ENCODE data around the gene APRT. TPM values are rescaled to one million over a fixed set of nuclear protein-coding genes. Genes with fewer than 3 reads are reported as not detected.
A peak's percentile ranks its signal among the peaks of the same experiment; 100 is the strongest.

Gene APRT
- total and polyA plus RNA-seq, 9 of the 15 experiments (the other 6 are each of a cell fraction or from before 2014, with no cell fraction given), result 41.7 to 409 (median 146) TPM

DNA sequence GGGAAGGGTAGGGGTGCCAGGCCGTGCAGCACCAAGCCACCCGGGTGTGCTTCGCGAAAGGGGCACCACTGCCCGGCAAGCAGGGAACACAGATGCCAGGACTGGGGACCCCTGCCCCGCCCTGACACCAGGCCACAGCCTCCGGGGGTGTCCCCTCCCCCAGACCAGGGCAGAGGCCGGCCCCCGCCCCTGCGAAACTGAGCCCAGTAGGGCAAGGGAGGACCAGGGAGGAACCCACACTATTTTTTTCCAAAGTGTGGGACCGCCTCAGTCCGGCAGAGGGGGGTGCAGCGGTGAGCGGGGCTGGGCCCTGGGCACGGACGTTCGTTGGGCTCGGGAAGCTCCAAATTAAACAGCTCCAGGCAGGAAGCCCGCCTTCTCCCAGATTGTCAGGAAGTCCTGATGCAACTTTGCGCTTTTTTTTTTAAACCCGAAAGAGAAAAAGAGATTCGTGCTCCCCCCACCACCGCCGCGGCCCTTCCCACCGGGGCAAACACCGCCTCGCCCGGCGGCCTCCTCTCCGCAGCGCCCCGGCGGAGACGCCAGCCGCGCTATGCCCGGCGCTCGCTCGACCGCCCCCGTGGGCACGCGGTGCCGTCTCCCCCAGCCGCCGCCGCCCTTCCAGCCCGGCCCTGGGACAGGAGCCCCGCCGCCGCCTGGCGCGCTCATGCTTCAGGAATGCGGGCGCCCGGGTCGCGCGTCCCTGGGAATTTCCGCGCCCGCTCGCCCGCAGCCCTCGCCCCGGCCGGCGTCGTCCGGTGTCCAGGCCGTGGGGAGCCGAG lies 27.5 kb downstream of the APRT start (continued):
- TF ChIP-seq, protein P1, sequence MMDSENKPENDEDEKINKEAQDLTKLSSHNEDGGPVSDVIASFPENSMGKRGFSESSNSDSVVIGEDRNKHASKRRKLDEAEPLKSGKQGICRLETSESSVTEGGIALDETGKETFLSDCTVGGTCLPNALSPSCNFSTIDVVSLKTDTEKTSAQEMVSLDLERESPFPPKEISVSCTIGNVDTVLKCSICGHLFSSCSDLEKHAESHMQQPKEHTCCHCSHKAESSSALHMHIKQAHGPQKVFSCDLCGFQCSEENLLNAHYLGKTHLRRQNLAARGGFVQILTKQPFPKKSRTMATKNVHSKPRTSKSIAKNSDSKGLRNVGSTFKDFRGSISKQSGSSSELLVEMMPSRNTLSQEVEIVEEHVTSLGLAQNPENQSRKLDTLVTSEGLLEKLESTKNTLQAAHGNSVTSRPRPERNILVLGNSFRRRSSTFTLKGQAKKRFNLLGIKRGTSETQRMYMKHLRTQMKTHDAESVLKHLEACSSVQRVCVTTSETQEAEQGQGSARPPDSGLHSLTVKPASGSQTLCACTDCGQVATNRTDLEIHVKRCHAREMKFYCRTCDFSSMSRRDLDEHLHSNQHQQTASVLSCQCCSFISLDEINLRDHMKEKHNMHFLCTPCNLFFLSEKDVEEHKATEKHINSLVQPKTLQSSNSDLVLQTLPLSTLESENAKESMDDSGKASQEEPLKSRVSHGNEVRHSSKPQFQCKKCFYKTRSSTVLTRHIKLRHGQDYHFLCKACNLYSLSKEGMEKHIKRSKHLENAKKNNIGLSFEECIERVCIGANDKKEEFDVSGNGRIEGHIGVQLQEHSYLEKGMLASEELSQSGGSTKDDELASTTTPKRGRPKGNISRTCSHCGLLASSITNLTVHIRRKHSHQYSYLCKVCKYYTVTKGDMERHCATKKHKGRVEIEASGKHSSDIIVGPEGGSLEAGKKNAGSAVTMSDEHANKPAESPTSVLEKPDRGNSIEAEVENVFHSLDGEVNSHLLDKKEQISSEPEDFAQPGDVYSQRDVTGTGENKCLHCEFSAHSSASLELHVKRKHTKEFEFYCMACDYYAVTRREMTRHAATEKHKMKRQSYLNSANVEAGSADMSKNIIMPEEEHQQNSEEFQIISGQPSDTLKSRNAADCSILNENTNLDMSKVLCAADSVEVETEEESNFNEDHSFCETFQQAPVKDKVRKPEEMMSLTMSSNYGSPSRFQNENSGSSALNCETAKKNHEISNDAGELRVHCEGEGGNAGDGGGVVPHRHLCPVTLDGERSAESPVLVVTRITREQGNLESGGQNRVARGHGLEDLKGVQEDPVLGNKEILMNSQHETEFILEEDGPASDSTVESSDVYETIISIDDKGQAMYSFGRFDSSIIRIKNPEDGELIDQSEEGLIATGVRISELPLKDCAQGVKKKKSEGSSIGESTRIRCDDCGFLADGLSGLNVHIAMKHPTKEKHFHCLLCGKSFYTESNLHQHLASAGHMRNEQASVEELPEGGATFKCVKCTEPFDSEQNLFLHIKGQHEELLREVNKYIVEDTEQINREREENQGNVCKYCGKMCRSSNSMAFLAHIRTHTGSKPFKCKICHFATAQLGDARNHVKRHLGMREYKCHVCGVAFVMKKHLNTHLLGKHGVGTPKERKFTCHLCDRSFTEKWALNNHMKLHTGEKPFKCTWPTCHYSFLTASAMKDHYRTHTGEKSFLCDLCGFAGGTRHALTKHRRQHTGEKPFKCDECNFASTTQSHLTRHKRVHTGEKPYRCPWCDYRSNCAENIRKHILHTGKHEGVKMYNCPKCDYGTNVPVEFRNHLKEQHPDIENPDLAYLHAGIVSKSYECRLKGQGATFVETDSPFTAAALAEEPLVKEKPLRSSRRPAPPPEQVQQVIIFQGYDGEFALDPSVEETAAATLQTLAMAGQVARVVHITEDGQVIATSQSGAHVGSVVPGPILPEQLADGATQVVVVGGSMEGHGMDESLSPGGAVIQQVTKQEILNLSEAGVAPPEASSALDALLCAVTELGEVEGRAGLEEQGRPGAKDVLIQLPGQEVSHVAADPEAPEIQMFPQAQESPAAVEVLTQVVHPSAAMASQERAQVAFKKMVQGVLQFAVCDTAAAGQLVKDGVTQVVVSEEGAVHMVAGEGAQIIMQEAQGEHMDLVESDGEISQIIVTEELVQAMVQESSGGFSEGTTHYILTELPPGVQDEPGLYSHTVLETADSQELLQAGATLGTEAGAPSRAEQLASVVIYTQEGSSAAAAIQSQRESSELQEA (IDR thresholded peaks at IDR 0.05; ENCODE audit: low read depth), result no peak
- TF ChIP-seq ZNF696 (CRISPR knock-in tag; conservative IDR thresholded peaks at IDR 0.05), result no peak
- TF ChIP-seq, protein P2, sequence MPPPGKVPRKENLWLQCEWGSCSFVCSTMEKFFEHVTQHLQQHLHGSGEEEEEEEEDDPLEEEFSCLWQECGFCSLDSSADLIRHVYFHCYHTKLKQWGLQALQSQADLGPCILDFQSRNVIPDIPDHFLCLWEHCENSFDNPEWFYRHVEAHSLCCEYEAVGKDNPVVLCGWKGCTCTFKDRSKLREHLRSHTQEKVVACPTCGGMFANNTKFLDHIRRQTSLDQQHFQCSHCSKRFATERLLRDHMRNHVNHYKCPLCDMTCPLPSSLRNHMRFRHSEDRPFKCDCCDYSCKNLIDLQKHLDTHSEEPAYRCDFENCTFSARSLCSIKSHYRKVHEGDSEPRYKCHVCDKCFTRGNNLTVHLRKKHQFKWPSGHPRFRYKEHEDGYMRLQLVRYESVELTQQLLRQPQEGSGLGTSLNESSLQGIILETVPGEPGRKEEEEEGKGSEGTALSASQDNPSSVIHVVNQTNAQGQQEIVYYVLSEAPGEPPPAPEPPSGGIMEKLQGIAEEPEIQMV (tag; conservative IDR thresholded peaks at IDR 0.05; ENCODE audit: low read depth), result peak; percentile 93
- TF ChIP-seq ZNF551 (CRISPR knock-in tag; IDR thresholded peaks at IDR 0.05), result no peak
- TF ChIP-seq, protein P3, sequence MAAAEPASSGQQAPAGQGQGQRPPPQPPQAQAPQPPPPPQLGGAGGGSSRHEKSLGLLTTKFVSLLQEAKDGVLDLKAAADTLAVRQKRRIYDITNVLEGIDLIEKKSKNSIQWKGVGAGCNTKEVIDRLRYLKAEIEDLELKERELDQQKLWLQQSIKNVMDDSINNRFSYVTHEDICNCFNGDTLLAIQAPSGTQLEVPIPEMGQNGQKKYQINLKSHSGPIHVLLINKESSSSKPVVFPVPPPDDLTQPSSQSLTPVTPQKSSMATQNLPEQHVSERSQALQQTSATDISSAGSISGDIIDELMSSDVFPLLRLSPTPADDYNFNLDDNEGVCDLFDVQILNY (CRISPR knock-in tag; IDR thresholded peaks at IDR 0.05), result no peak
- no peak for TF ChIP-seq YBX1 (IDR thresholded peaks at IDR 0.05)
- no peak for TF ChIP-seq ATF7 (IDR thresholded peaks at IDR 0.05)
- no peak for TF ChIP-seq CBFA2T3 (IDR thresholded peaks at IDR 0.05)
- peak; percentile 47 for TF ChIP-seq ZFX (CRISPR knock-in tag; IDR thresholded peaks at IDR 0.05)
- TF ChIP-seq, protein P4, sequence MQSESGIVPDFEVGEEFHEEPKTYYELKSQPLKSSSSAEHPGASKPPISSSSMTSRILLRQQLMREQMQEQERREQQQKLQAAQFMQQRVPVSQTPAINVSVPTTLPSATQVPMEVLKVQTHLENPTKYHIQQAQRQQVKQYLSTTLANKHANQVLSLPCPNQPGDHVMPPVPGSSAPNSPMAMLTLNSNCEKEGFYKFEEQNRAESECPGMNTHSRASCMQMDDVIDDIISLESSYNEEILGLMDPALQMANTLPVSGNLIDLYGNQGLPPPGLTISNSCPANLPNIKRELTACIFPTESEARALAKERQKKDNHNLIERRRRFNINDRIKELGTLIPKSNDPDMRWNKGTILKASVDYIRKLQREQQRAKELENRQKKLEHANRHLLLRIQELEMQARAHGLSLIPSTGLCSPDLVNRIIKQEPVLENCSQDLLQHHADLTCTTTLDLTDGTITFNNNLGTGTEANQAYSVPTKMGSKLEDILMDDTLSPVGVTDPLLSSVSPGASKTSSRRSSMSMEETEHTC (IDR thresholded peaks at IDR 0.05), result no peak
- 0 out of 2 replicates have a peak, but pooled peaks have one; percentile 16 for TF ChIP-seq GATAD2B (IDR thresholded peaks at IDR 0.05; ENCODE audit: borderline replicate concordance)
- TF ChIP-seq NONO (IDR thresholded peaks at IDR 0.05; ENCODE audit: low read depth in 2 of 2, low read length in 1 of 2), result no peak
- TF ChIP-seq SMC3 (conservative IDR thresholded peaks at IDR 0.05; ENCODE audit: insufficient read depth, low read depth, low read length), result peak; percentile 42; the same call in 1 of the 2 replicates
- no peak for TF ChIP-seq FOXJ3 (CRISPR knock-in tag; IDR thresholded peaks at IDR 0.05)
- no peak for TF ChIP-seq GTF2F1 (IDR thresholded peaks at IDR 0.05; ENCODE audit: low read depth, low read length)
- TF ChIP-seq ZBTB17 (CRISPR knock-in tag; IDR thresholded peaks at IDR 0.05), result no peak
